ENCODE results near the gene PRRX2. TPM values are rescaled to one million over a fixed set of nuclear protein-coding genes. Genes with fewer than 3 reads are reported as not detected.

The PRRX2 gene
- total and polyA plus RNA-seq, 2 of the 4 experiments (the other 2 are of a cell fraction), result 12.7 to 35.5 TPM

DNA sequence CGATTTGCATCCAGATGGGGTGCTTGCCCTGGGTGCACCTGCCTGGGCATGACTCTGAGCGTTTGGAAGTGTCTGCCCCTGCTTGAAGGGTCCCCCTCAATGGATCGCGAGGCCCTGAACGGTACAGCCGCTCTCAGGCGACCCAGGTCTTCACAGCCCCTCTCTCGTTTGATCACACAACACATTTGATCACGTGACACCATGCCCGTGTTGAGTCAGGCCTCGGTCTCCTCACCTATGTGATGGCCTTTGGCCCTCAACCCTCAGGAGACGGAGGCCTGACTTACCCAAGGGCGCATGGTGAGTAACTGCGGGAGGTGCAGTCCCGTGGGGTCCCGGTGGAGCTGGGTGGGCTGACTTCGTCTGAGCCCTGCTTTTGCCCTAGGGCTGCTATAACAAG lies 20.5 kb upstream of the PRRX2 start:
- Histone ChIP-seq H3K56ac (ENCODE audit: extremely low read depth, insufficient read depth, low read length) (no peak overlapping the region), H2AFZ (replicated peaks; ENCODE audit: low read length, poor library complexity) (no peak overlapping the region), H4K5ac (ENCODE audit: low read depth, low read length) (no peak overlapping the region), H3K4ac (ENCODE audit: low read depth, low read length) (no peak overlapping the region), H3K9me3 (ENCODE audit: control insufficient read depth, insufficient read depth, low read length) (no peaks in the 10 kb centered on the region), H3K4me3 (ENCODE audit: insufficient read depth, low read depth, low read length) (no peak overlapping the region), H3K36me3 (ENCODE audit: control insufficient read depth, insufficient read depth, low read length) (no peaks in the 10 kb centered on the region), H4K20me1 (ENCODE audit: insufficient read depth, low read length) (peaks cover 17% of the 10 kb centered on the region), H3K27me3 (ENCODE audit: control insufficient read depth, insufficient read depth, low read length) (no peaks in the 10 kb centered on the region), H3K79me1 (ENCODE audit: low read depth in 1 of 2, low read length in 2 of 2) (peaks cover 0 to 25% of the 10 kb centered on the region in 2 experiments; a peak in 2 of 4 replicates), H2BK5ac (ENCODE audit: low read depth, low read length, poor library complexity, severe bottlenecking) (no peak overlapping the region), H4K8ac (ENCODE audit: low read depth in 2 of 2, low read length in 2 of 2) (no peak overlapping the region), H4K91ac (ENCODE audit: insufficient read depth, low read depth, low read length) (no peak overlapping the region), H2AK9ac (replicated peaks; ENCODE audit: low read depth, low read length, poor library complexity) (peak overlapping the region; percentile 11), H2AK5ac (ENCODE audit: low read depth, low read length) (peak overlapping the region; percentile 36; the same call in 1 of the 2 replicates), H2BK120ac (ENCODE audit: low read depth, low read length) (no peak overlapping the region), H2BK15ac (ENCODE audit: low read depth, low read length) (no peak overlapping the region), H3K9me1 (ENCODE audit: insufficient read depth, low read length) (peaks cover 6% of the 10 kb centered on the region), H3K14ac (replicated peaks; ENCODE audit: low read depth, low read length) (no peak overlapping the region), H3K23ac (ENCODE audit: low read depth, low read length) (no peak overlapping the region), H3K9ac (ENCODE audit: low read depth, low read length) (no peak overlapping the region), H3K18ac (ENCODE audit: low read depth, low read length) (no peak overlapping the region), H2BK20ac (ENCODE audit: low read depth, low read length) (no peak overlapping the region), H3K27ac (ENCODE audit: insufficient read depth, low read length) (no peak overlapping the region), H3K4me2 (ENCODE audit: low read depth, low read length) (no peak overlapping the region), H3K4me1 (ENCODE audit: control insufficient read depth, insufficient read depth, low read length) (peaks cover 19% of the 10 kb centered on the region)
- WGBS, 2 experiments (ENCODE audit: extremely low coverage in 2 of 2, insufficient read length in 1 of 2), result 55% methylated on average over 7 of the region's 17 CpGs; no CpG with 5 or more reads in 1 of the 2 experiments
- ATAC-seq (ENCODE audit: low read depth), result no peak
- dilution Hi-C loops (cut with HindIII; ENCODE audit: low sequenced_read_pairs, unreplicated experiment) (no loop called here), in situ Hi-C loops (cut with MboI; ENCODE audit: low sequenced_read_pairs) (no loop called here), intact Hi-C loops (cut with micrococcal nuclease) (no loop called here)
- no peak for TF ChIP-seq MXI1 (IDR thresholded peaks at IDR 0.05; ENCODE audit: borderline replicate concordance, low read depth, low read length)
- no peak for TF ChIP-seq FOS (IDR thresholded peaks at IDR 0.05; ENCODE audit: low read depth, low read length)
- TF ChIP-seq CEBPB (IDR thresholded peaks at IDR 0.05; ENCODE audit: low read depth, low read length), result no peak
- TF ChIP-seq POLR2A (IDR thresholded peaks at IDR 0.05; ENCODE audit: low read depth, low read length), result no peak
- TF ChIP-seq NFE2L2 (IDR thresholded peaks at IDR 0.05; ENCODE audit: low read depth, low read length), result no peak
- TF ChIP-seq RCOR1 (IDR thresholded peaks at IDR 0.05; ENCODE audit: insufficient replicate concordance, low read length), result no peak
- TF ChIP-seq CHD1 (IDR thresholded peaks at IDR 0.05; ENCODE audit: low read depth, low read length), result no peak
- TF ChIP-seq, protein P1, sequence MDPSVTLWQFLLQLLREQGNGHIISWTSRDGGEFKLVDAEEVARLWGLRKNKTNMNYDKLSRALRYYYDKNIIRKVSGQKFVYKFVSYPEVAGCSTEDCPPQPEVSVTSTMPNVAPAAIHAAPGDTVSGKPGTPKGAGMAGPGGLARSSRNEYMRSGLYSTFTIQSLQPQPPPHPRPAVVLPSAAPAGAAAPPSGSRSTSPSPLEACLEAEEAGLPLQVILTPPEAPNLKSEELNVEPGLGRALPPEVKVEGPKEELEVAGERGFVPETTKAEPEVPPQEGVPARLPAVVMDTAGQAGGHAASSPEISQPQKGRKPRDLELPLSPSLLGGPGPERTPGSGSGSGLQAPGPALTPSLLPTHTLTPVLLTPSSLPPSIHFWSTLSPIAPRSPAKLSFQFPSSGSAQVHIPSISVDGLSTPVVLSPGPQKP (IDR thresholded peaks at IDR 0.05; ENCODE audit: borderline replicate concordance, low read depth, low read length), result no peak
- TF ChIP-seq, protein P2, sequence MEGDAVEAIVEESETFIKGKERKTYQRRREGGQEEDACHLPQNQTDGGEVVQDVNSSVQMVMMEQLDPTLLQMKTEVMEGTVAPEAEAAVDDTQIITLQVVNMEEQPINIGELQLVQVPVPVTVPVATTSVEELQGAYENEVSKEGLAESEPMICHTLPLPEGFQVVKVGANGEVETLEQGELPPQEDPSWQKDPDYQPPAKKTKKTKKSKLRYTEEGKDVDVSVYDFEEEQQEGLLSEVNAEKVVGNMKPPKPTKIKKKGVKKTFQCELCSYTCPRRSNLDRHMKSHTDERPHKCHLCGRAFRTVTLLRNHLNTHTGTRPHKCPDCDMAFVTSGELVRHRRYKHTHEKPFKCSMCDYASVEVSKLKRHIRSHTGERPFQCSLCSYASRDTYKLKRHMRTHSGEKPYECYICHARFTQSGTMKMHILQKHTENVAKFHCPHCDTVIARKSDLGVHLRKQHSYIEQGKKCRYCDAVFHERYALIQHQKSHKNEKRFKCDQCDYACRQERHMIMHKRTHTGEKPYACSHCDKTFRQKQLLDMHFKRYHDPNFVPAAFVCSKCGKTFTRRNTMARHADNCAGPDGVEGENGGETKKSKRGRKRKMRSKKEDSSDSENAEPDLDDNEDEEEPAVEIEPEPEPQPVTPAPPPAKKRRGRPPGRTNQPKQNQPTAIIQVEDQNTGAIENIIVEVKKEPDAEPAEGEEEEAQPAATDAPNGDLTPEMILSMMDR (conservative IDR thresholded peaks at IDR 0.05; ENCODE audit: low read depth, low read length), result no peak
- TF ChIP-seq, protein P3, sequence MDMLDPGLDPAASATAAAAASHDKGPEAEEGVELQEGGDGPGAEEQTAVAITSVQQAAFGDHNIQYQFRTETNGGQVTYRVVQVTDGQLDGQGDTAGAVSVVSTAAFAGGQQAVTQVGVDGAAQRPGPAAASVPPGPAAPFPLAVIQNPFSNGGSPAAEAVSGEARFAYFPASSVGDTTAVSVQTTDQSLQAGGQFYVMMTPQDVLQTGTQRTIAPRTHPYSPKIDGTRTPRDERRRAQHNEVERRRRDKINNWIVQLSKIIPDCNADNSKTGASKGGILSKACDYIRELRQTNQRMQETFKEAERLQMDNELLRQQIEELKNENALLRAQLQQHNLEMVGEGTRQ (IDR thresholded peaks at IDR 0.05; ENCODE audit: low read depth, low read length), result no peak
- TF ChIP-seq MAZ (IDR thresholded peaks at IDR 0.05; ENCODE audit: borderline replicate concordance, low read depth, low read length), result no peak
- TF ChIP-seq BHLHE40 (IDR thresholded peaks at IDR 0.05; ENCODE audit: low read depth, low read length), result no peak
- TF ChIP-seq MAFK (IDR thresholded peaks at IDR 0.05; ENCODE audit: low read depth, low read length), result no peak
- no peak for TF ChIP-seq RAD21 (IDR thresholded peaks at IDR 0.05; ENCODE audit: low read length)
- ChIA-PET POLR2A (ENCODE audit: unreplicated experiment) (interaction anchor here (0.5 kb wide), 1 partner anchor 17 kb away, joined by 3 read pairs; no protein-coding TSS in a partner anchor), CTCF (no interaction called here)
- no peak for DNase-seq
- no TSS peak for BruUV-seq (replicated peaks)

All from IMR-90 (cell line).